Uterus (tissue), 4 donors: ENCODE results near the gene AACS. TPM values are rescaled to one million over a fixed set of nuclear protein-coding genes. Genes with fewer than 3 reads are reported as not detected.

Experiments used
- DNase-seq, 2 donors: peaks; one replicate each; pipeline ENCODE4 v3.0.0-alpha.2; 2019 to 2020
- H3K27ac ChIP-seq, 2 donors: fragments of 200-600 bp; sonication (generic); 1 replicate in 1 of 2; 2 replicates in 1 of 2; pipeline ENCODE4 v1.5.1; 2016 to 2018
- H3K27me3 ChIP-seq, 2 donors: fragments of 200-600 bp; sonication (generic); one replicate each; pipeline ENCODE4 v1.5.1; 2018 to 2019; ENCODE audit warnings: control low read depth in 1 of 2
- H3K36me3 ChIP-seq, 2 donors: fragments of 200-600 bp; sonication (generic); one replicate each; pipeline ENCODE4 v1.5.1; 2019; ENCODE audit warnings: control low read depth in 1 of 2
- H3K4me1 ChIP-seq, 2 donors: fragments of 200-600 bp; sonication (generic); one replicate each; pipeline ENCODE4 v1.5.1; 2018 to 2019; ENCODE audit warnings: control low read depth in 1 of 2
- H3K4me3 ChIP-seq, 2 donors: fragments of 200-600 bp; sonication (generic); 1 replicate in 1 of 2; 2 replicates in 1 of 2; pipeline ENCODE4 v1.5.1; 2018 to 2019; ENCODE audit warnings: mild to moderate bottlenecking in 1 of 2
- H3K9me3 ChIP-seq, 2 donors: fragments of 200-600 bp; sonication (generic); one replicate each; pipeline ENCODE4 v1.5.1; 2019; ENCODE audit warnings: control low read depth in 1 of 2
- CTCF ChIP-seq, 4 experiments: fragments of 200-600 bp in 2 of 4; fragments of 450-650 bp in 2 of 4; sonication (generic) in 2 of 4; IDR thresholded peaks; one replicate each; pipeline ENCODE4 v1.5.1; 2016 to 2019; ENCODE audit warnings: antibody characterized with exemption in 4 of 4, mild to moderate bottlenecking in 2 of 4, moderate library complexity in 1 of 4
- POLR2A ChIP-seq, 2 donors: fragments of 450-650 bp; IDR thresholded peaks; one replicate each; pipeline ENCODE4 v1.6.1; 2016; ENCODE audit warnings: antibody characterized with exemption in 2 of 2, mild to moderate bottlenecking in 1 of 2, moderate library complexity in 1 of 2
- intact Hi-C: fragments of 100-400 bp; cut with DNase I; formaldehyde crosslinking; loops from one replicate; pipeline ENCODE4 v1.15.1; 2023; ENCODE audit warnings: low total_unique reads
- total RNA-seq, 4 donors: library from RNA; depleted of rRNA in 3 of 4; stranded (reverse); fragments of >200 nt in 3 of 4; gene quantifications; one replicate each; pipeline versions ENCODE4 v1.1.0 to v1.2.4, GENCODE V29; 2014 to 2023
- donor health status: DM: yes; HTN: yes; CAD: no.

Gene AACS
- total RNA-seq, 4 donors from 2014 or later: 7.6 to 22.3 (median 20.0) TPM

DNA sequence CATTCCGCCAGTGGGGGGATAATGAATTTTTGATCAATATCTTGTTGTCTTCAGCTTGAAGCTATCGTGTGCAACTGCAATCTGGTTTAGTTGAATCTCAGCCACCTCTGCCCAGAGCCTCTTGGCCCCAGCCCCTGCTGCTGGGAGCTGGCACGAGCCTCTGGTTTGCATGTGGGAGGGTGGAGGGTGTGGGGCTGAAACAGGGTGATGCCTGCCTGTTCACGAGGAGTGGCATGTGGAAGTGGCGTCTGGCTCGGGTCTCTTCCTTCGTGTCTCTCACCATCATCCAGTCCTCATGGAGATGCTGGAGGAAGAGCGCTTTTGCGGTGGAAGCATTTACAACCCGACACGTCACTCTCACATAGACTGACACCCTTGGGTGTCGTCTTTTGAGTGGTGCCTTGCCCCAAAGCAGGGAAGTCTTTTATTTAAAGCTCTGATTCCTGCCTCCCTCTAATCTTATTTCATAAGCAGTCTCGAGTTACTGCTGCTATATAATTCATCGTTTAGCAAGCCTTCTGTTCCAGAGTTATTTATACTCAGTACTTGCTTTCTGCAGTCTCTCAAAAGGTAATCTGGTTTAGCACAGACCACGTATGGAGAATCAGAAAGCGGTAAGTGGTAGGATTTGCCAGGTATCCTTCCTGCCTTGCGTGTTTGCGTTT lies 64.5 kb downstream of the AACS start:
- H3K9me3 ChIP-seq: no peaks in the 10 kb centered on the region
- no peak for DNase-seq
- intact Hi-C loops: no loop called here
- H3K36me3 ChIP-seq: no peaks in the 10 kb centered on the region
- TF ChIP-seq POLR2A (IDR thresholded peaks at IDR 0.05): no peak
- H3K4me1 ChIP-seq: no peaks in the 10 kb centered on the region
- H3K4me3 ChIP-seq: no peak overlapping the region
- no peak overlapping the region for H3K27ac ChIP-seq
- H3K27me3 ChIP-seq: no peaks in the 10 kb centered on the region

DNA sequence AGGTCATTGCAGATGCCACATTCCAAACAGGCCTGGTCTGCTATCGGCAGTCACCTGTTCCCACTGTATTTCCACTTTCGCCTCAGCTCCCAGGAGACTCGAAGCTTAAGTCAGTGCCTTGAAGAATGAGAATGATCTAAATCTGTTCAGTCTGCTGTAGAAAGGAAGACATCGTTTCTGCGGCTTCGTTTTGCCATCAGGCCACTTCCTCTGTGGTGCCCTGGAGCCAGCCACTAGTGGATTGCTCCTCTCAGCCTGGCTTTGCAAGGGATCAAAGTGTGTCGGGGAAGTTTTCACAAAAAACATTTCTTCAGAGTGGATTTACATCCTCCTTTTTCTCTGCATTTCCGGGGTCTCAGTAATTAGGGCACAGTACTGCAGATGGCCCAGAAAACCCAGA lies 66.7 kb downstream of the AACS start:
- no peak for DNase-seq
- no peaks in the 10 kb centered on the region for H3K36me3 ChIP-seq
- no peaks in the 10 kb centered on the region for H3K4me1 ChIP-seq
- H3K9me3 ChIP-seq: no peaks in the 10 kb centered on the region
- H3K27me3 ChIP-seq: no peaks in the 10 kb centered on the region
- intact Hi-C loops: no loop called here
- no peak overlapping the region for H3K27ac ChIP-seq
- no peak for TF ChIP-seq POLR2A (IDR thresholded peaks at IDR 0.05)
- no peak for TF ChIP-seq CTCF (IDR thresholded peaks at IDR 0.05)
- no peak overlapping the region for H3K4me3 ChIP-seq

GRCh38 chr12:125132698-125133400 lies 67.6 kb downstream of the AACS start:
- intact Hi-C loops: no loop called here
- no peaks in the 10 kb centered on the region for H3K36me3 ChIP-seq

GRCh38 chr12:125133616-125134015 lies 68.4 kb downstream of the AACS start:
- H3K27ac ChIP-seq: no peak overlapping the region
- intact Hi-C loops: no loop called here
- no peak for TF ChIP-seq CTCF (IDR thresholded peaks at IDR 0.05)
- no peak for TF ChIP-seq POLR2A (IDR thresholded peaks at IDR 0.05)
- no peaks in the 10 kb centered on the region for H3K4me1 ChIP-seq
- no peaks in the 10 kb centered on the region for H3K36me3 ChIP-seq
- DNase-seq: no peak
- H3K27me3 ChIP-seq: no peaks in the 10 kb centered on the region
- H3K4me3 ChIP-seq: no peak overlapping the region
- H3K9me3 ChIP-seq: no peaks in the 10 kb centered on the region

More at GRCh38 chr12:125132698-125133400, 67.6 kb downstream of the AACS start:
- H3K4me3 ChIP-seq: no peak overlapping the region
- TF ChIP-seq CTCF (IDR thresholded peaks at IDR 0.05) (no peak), POLR2A (IDR thresholded peaks at IDR 0.05) (no peak)
- no peak for DNase-seq
- H3K27ac ChIP-seq: no peak overlapping the region
- H3K27me3 ChIP-seq: no peaks in the 10 kb centered on the region
- no peaks in the 10 kb centered on the region for H3K9me3 ChIP-seq
- no peaks in the 10 kb centered on the region for H3K4me1 ChIP-seq

GRCh38 chr12:125134576-125134975 lies 69.3 kb downstream of the AACS start:
- no peak overlapping the region for H3K27ac ChIP-seq
- intact Hi-C loops: no loop called here
- no peaks in the 10 kb centered on the region for H3K9me3 ChIP-seq
- no peaks in the 10 kb centered on the region for H3K4me1 ChIP-seq
- TF ChIP-seq CTCF (IDR thresholded peaks at IDR 0.05): no peak
- TF ChIP-seq POLR2A (IDR thresholded peaks at IDR 0.05): no peak
- DNase-seq: no peak
- no peaks in the 10 kb centered on the region for H3K36me3 ChIP-seq
- H3K4me3 ChIP-seq: no peak overlapping the region
- no peaks in the 10 kb centered on the region for H3K27me3 ChIP-seq
